Measurements from ENCODE around the gene DCLRE1C.

- TF ChIP-seq EZH2 (IDR thresholded peaks at IDR 0.05) (no peak), POLR2AphosphoS5 (IDR thresholded peaks at IDR 0.05; ENCODE audit: borderline replicate concordance, low read depth, low read length) (no peak), FOXP2 (optimal IDR thresholded peaks at IDR 0.05; ENCODE audit: control extremely low read depth, extremely low read length, insufficient read depth) (no peak)
Measured at GRCh38 chr10:14879928-14880193, 74.0 kb downstream of the DCLRE1C start.

Data from SK-N-MC (cell line).